ENCODE results near the gene FH. TPM values are rescaled to one million over a fixed set of nuclear protein-coding genes. Genes with fewer than 3 reads are reported as not detected.

Gene FH
- total and polyA plus RNA-seq, 12 donors: 42.5 to 152 (median 97.9) TPM

DNA sequence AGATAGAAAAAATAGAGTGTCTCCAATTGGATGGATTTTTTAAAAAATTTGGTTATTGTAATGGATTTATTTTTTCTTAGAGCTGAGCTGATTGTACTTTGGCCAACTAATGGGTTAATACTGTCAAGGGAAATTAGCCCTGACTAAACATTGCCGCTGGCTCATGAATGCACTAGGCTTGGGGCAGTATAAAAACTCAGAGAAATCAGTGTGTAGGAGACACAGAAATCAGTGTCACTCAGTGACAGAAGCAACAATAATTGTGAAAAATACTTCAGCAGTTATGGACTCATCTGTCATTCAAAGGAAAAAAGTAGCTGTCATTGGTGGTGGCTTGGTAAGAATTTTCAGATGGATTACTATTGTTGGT lies 12.6 kb upstream of the FH start, which contains the start of gene KMO:
KMO (plus strand) TSS at position 217 of the 370 bp plus-strand sequence; CDS start at position 284, 67 bp downstream.
- H3K4me1 ChIP-seq (replicated peaks in 1 of 2): peaks cover 0 to 4% of the 10 kb centered on the region in 2 donors
- H3K36me3 ChIP-seq (replicated peaks in 1 of 2): no peaks in the 10 kb centered on the region
- TF ChIP-seq CTCF (IDR thresholded peaks at IDR 0.05): no peak
- no peak for TF ChIP-seq POLR2A (IDR thresholded peaks at IDR 0.05)
- peak within 1 kb of the TSS in 3 of 4 donors; percentile 33 to 84 (median 55) for H3K4me3 ChIP-seq
- 3 to 7% (median 4%) methylated on average over 1 of the region's 1 CpG for WGBS, 4 donors
- no peaks in the 10 kb centered on the region for H3K9me3 ChIP-seq (replicated peaks in 1 of 3)
- DNase-seq: peak in 2 of 7 donors; percentile 14
- intact Hi-C loops (cut with DNase I): loop anchor here (10.0 kb wide), 2 partner anchors 93 to 303 kb away; no protein-coding TSS in a partner anchor
- H3K27ac ChIP-seq: peak within 1 kb of the TSS in 4 of 5 donors; percentile 28 to 60 (median 48)
- H3K27me3 ChIP-seq: no peaks in the 10 kb centered on the region

GRCh38 chr1:241531195-241532161 lies 11.9 kb upstream of the FH start:
- no peaks in the 10 kb centered on the region for H3K27me3 ChIP-seq
- TF ChIP-seq CTCF (IDR thresholded peaks at IDR 0.05) (peak; percentile 36 to 84 (median 72)), POLR2A (IDR thresholded peaks at IDR 0.05) (no peak)
- H3K9me3 ChIP-seq (replicated peaks in 1 of 3): no peaks in the 10 kb centered on the region
- DNase-seq: no peak
- intact Hi-C loops (cut with DNase I): loop anchor here (10.0 kb wide), 2 partner anchors 93 to 303 kb away; no protein-coding TSS in a partner anchor
- H3K27ac ChIP-seq: peak overlapping the region in 4 of 5 donors; percentile 28 to 60 (median 48)
- 2 to 3% (median 3%) methylated on average over 11 of the region's 11 CpGs for WGBS, 4 donors
- H3K36me3 ChIP-seq (replicated peaks in 1 of 2): no peaks in the 10 kb centered on the region
- peak overlapping the region in 3 of 4 donors; percentile 33 to 84 (median 55) for H3K4me3 ChIP-seq
- peaks cover 0 to 4% of the 10 kb centered on the region in 2 donors for H3K4me1 ChIP-seq (replicated peaks in 1 of 2)

GRCh38 chr1:241527146-241527545 lies 7.6 kb upstream of the FH start:
- H3K4me3 ChIP-seq: no peak overlapping the region
- peaks cover 0 to 4% of the 10 kb centered on the region in 2 donors for H3K4me1 ChIP-seq (replicated peaks in 1 of 2)
- H3K27me3 ChIP-seq: no peaks in the 10 kb centered on the region
- H3K27ac ChIP-seq: no peak overlapping the region
- TF ChIP-seq POLR2A (IDR thresholded peaks at IDR 0.05): no peak
- no peaks in the 10 kb centered on the region for H3K9me3 ChIP-seq (replicated peaks in 1 of 3)
- intact Hi-C loops (cut with DNase I): no loop called here
- DNase-seq: no peak
- no peaks in the 10 kb centered on the region for H3K36me3 ChIP-seq (replicated peaks in 1 of 2)
- 72 to 76% (median 74%) methylated on average over 3 of the region's 3 CpGs for WGBS, 4 donors

DNA sequence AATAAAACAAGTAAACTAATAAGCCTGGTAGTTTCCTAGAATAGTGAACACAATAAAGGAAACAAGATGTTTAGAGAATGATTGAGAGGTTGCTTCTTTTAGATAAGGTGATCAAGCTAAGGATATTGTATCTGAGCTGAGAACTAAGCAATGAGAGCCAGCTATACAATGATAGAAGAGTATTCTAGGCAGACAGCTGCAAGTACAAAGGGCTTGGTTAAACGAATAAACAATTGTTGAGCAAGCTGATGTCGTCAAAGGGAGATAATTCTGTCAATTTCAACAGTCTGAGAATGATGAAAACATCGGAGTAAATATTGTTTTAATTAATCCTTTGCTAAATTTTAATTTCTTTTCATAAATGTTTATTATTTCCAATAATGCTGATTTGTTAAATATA lies 5.5 kb upstream of the FH start:
- no peaks in the 10 kb centered on the region for H3K27me3 ChIP-seq
- no peaks in the 10 kb centered on the region for H3K9me3 ChIP-seq (replicated peaks in 1 of 3)
- TF ChIP-seq POLR2A (IDR thresholded peaks at IDR 0.05): no peak
- TF ChIP-seq CTCF (IDR thresholded peaks at IDR 0.05): no peak
- H3K4me1 ChIP-seq (replicated peaks in 1 of 2): no peaks in the 10 kb centered on the region
- DNase-seq: no peak
- whole genome bisulfite sequencing, 4 donors: 61 to 81% (median 69%) methylated on average over 3 of the region's 3 CpGs
- intact Hi-C loops (cut with DNase I): no loop called here
- H3K4me3 ChIP-seq: no peak overlapping the region
- no peaks in the 10 kb centered on the region for H3K36me3 ChIP-seq (replicated peaks in 1 of 2)
- H3K27ac ChIP-seq: no peak overlapping the region

Data from adrenal gland (tissue), 12 donors.